Stimulated activated CD8-positive, alpha-beta memory T cell treated with anti-CD3 and anti-CD28 coated beads, Interleukin-7, amount 100 ng/mL, for 48 hours (primary cell): ENCODE results near the gene ARHGAP30.
"Not testable (repeated sequence)": the region's sequence is repeated elsewhere in the genome, so short reads cannot be mapped to it uniquely, and the experiment has no call there.

Source experiments
- DNase-seq, 2 donors: peaks; one replicate each; pipeline ENCODE4 v3.0.0-alpha.2; 2020; ENCODE audit warnings: low read depth in 1 of 2; ENCODE audit errors: extremely low read depth in 1 of 2

Gene ARHGAP30

DNA sequence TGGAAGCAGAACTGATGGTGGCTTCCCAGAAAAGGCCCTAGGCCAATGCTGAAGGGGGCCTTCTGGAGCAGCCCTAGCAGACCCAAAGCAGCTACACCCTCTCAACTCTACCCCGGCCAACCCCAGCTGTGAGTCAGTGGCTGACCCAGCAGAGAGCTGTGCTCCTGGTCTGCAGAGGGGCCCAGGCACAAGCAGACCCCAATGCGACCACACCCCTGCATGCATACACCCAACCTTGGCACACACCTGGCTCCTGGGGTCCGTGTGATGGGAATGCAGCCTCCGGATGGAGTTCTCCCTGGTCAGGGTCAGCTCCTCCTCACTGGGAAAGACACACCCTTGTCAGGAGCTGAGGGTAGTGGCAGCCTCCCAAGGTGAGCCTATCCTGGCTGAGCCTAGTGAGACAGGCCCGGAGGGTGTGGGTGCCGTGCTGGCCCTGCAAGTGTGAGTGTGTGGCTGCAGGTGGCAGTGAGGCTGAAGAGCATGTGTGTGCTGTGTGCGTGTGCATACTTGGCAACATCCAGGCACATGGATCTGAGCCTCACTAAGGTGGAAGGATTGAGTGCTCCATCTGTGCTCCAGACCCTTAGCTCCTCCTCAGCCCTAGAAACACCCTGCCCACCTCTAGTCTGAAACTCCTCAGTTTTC, 3.9 kb upstream of the ARHGAP30 start:
- DNase-seq: no peak

DNA sequence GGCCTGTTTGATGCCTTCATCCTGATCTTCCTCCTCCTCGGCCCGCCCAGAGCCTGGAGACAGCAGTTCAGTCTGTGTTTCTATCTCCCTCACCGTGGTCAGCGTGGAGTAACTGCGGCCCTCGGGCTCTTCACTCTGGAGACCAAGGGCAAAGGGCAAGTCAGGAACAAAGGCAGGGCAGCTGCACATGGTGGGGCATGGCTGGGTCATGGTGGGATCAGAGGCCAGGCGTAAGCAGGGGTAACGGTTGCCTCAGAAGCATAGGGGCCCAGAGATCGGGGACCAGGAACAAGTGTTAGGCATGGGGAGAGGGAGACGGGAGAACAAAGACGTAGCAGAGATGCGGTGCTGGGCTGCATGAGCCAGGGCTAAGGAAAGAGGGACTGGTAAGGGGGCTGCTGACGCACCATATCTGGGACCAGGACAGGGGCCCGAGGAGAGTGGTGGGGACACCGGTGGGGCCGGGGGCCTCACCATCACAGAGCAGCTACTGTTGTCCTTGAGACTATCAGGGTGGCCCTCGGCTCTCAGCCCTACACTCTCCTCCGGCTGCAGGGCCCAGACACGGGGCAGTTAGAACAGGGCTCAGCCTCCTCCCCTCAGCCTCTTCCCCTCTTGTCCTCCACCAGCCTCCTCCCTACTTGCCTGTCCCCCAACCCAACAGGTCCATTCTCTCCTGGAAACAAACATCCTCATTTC, 3.2 kb upstream of the ARHGAP30 start:
- DNase-seq: no peak

DNA sequence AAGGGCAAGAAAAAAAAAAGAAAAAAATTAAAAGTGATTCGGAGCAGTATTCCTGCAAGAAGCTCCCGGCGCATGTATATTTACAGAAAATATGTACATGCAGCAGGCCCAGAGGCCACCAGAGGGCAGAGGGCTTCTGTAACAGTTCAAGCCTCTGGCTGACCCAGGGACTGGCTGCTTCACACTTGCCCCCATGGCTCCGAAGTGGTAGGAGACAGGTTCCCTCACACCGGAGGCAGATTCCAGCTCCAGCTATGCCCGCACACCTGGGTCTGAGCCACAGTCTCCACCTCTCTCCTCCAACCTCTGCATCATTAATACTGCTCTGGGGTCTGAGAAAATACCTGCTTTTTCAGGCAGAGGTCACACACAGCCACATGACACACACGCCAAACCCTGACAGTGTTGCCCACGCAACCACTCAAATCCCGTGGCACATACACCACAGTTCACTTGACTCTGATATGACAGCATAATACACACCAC, 2.2 kb upstream of the ARHGAP30 start:
- DNase-seq: peak in 1 of 2 donors; percentile 40

DNA sequence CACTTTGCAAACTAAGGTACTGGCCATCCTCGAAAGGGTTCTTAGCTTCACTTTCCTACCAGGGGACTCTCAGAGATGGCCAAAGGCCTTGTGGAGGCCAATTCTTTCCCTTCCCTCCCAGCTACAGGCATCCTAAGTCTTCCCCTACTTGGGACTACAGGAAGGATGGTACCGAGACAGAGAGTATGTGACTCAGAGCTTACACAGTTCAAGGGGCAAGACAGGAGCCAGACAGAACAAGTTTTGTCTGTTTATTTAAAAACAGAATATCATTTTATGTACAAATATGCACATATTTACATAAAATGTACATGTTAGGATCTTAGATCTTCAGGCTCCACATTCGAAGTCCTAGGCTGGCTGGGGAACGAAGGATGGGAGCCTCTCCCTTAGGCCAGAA, 1.1 kb upstream of the ARHGAP30 start:
- no peak for DNase-seq

DNA sequence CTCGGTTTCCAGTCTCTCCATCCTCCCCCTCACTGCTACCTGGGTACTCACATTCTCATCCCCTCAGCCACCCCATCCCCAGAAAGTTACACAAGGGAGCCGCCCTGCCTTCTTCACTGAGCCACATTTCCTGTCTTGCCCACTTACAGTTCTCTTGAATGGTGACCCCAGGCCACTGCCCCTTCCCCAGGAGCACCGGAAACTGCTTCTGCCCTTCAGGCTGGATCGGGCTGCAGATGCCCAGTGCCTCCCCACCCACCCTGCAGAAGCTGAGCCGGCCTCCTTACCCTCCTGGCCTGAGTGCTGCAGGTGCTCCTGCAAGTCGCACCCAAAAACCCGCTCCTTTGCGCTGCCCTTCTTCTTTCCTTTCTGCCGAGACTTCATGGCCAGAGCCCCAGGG, 450 bp downstream of the ARHGAP30 start:
- DNase-seq: no peak

DNA sequence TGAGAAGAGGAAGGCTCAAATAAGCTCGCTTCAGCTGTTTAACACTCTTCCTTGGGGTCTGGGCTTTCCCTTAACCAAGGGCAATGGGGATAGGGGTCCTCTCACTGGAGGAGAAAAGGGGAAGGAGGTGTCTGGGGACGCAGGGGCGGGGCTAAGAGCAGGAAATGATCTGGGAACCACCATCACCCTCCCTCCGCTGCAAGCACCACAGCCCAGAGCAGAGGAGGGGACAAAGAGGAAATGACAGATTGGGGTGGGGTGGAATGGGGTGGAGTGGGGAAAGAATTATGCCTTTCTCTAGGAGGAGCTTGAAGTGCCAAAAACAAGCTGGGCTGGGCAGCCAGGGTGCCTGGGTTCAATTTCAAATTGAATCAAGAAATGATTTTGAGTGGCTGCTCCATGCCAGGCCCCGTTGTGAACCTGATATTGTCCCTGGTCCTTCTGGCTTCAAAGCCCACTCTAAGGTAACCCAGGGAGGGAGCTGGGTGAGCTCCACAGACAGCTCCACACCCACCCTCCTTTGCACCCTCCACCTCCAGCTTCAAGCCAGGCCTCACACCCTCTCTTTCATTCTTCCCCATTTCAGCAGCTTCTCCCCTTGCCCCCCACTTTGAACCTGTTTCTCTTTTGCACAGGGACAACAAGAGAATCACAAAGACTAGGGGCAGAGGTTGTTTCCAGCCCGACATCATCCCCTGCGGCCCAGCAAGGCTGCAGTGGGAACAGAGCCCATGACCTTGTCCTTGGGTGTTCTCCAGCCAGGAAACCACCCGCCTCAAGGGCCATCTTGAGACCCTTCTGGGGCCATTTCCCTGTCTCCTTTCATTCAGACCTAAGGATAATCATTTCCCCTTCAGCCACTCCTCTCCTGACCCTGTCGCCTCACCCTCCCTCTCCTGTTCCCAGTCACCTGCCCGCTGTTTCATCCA, 1.1 kb downstream of the ARHGAP30 start:
- DNase-seq: peak; percentile 65 to 83

DNA sequence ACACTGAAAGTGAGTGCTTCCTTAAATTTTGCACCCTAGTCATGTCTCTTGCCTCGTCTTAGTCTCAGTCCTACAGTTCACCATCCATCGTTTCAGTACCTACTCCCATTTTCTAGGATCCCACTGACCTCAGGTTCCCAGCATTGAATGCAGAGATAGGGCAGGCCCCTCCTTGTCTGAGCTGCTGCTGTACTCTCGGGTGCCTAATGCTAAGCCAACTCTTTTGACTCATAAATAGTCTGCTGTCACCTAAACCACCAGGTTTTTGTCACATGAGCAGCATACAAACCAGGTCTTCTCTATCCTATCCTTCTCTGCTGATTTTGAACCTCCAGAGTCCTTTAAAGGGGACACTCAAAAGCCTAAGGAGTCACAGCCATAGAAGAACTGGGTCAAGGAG, 3.0 kb downstream of the ARHGAP30 start:
- no peak for DNase-seq

DNA sequence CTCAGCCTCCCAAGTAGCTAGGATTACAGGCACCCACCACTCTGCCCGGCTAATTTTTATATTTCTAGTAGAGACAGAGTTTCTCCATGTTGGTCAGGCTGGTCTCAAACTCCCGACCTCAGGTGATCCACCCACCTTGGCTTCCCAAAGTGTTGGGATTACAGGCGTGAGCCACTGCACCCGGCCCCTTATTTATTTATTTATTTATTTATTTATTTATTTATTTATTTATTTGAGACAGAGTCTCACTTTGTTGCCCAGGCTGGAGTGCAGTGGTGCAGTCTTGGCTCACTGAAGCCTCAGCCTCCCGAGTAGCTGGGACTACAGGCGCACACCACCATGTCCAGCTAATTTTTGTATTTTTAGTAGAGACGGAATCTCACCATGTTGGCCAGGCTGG, 4.0 kb downstream of the ARHGAP30 start:
- not testable (repeated sequence) for DNase-seq

DNA sequence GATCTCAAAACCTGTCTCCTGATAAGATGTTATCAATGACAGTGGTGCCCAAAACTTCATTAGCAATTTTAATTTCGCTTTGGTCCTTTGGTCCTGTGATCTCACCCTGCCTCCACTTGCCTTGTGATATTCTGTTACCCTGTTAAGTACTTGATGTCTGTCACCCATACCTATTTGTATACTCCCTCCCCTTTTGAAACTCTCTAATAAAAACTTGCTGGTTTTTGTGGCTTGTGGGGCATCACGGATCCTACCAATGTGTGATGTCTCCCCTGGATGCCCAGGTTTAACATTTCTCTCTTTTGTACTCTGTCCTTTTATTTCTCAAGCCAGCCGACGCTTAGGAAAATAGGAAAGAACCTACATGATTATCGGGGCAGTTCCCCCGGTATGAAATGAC, 5.8 kb downstream of the ARHGAP30 start:
- not testable (repeated sequence) for DNase-seq

DNA sequence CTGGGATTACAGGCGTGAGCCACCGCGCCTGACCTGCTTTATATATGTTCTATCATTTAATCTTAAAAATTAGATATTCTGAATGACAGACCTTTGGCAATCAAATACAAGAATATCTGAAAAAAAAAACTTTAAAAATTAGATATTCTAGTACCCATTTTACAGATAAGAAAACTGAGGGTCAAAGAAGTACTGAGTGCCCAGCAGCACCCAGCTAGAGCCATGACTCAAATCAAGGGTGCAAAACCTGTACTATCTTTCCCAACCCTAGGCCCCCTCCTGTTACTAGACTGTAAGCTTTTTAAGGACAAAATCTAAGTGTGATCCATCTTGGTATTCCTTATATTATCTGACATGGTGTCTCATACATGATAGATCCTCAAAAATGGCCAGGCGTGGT, 8.3 kb downstream of the ARHGAP30 start:
- DNase-seq: no peak

DNA sequence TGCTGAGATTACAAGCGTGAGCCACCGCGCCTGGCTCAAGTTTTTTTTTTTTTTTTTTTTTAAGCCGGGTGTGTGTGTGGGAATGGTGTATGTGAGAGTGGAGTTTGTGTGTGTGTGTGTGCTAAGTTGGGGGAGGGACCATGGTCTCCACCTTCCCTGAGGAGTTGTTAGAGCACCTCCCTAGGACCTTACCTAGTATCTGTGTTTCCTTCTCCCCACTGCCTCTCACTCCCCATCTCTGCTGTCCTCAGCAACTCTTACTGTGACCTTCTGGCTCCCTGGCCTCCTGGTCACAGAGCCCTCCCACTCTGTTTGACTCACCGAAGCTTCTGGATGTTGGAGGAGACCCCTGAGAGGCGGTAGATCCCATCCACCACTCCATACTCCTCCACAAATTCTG, 10.4 kb downstream of the ARHGAP30 start:
- DNase-seq: no peak

DNA sequence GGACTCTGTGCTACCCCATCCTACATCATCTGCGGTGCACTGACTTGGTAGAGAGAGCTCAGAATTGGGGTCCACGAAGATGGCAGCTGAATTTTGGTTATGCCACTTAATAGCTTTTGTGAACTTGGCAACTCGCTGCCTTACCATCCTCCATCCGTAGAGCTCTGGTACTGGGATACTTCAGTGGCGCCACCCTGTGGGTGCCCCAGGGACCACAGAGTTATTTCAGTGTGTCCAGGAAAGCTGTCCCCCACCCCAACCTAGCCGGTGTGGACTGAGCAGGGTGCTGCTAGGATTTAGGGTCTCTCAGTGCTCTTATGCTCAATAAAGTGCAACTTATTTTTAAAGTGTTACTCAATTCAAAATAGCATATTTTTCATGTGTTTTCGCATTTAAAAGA, 14.9 kb downstream of the ARHGAP30 start:
- DNase-seq: no peak

DNA sequence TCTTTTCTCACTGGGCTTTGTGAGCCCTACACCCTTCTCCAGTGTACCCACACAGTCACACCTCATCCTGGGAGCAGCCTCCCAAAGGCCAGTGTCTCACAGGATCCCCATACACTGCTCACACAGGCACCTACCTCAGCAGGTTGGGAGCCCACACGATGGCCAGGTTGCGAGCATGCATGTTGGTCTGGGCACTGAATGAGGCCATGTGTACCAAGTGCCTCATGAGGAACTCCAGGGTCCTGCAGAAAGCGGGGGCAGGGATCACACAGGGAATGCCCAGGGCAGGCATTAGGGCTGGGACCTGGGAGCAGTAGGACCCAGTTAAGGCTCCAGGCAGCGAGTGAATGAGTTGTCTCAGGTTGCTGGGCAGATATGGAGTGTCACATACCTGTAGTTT, 15.5 kb downstream of the ARHGAP30 start:
- no peak for DNase-seq

DNA sequence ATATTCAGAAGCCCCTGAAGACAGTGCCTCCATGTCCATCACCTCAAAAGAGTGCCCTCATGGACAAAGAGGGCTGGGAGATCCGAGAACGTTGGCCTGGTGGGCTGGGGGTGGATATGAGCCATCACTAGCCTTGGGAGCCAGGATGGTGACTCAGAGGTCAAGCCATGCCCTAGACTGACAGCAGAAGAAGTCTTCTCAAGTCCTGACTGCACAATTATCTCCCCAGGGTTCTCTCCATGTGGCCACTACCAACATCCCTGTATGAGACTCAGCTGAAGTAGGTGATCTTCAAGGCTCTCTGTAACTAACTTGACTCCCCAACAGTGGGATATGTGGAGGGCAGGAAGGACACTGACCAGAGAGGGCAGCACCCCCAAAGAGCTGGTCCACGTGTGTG, 16.8 kb downstream of the ARHGAP30 start:
- no peak for DNase-seq

DNA sequence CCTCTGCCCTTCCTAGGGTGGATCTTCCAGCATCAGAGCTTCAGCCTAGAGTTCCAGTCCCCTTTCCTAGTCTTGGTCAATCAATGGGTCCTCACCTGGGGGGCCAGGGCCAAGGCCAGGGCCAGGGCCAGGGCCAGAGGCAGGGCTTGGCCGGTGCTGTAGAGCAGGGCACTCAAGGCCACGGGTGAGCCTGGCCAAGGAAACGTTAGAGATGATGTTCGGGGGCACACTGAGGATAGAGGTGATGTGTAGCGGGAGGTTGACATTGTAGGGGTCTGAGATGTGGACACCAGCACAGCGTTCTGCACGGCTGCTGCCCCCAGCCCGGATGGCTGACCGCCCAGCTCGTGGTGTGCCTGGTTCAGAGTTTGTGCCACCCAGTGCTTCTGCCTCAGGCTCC, 18.5 kb downstream of the ARHGAP30 start:
- no peak for DNase-seq

DNA sequence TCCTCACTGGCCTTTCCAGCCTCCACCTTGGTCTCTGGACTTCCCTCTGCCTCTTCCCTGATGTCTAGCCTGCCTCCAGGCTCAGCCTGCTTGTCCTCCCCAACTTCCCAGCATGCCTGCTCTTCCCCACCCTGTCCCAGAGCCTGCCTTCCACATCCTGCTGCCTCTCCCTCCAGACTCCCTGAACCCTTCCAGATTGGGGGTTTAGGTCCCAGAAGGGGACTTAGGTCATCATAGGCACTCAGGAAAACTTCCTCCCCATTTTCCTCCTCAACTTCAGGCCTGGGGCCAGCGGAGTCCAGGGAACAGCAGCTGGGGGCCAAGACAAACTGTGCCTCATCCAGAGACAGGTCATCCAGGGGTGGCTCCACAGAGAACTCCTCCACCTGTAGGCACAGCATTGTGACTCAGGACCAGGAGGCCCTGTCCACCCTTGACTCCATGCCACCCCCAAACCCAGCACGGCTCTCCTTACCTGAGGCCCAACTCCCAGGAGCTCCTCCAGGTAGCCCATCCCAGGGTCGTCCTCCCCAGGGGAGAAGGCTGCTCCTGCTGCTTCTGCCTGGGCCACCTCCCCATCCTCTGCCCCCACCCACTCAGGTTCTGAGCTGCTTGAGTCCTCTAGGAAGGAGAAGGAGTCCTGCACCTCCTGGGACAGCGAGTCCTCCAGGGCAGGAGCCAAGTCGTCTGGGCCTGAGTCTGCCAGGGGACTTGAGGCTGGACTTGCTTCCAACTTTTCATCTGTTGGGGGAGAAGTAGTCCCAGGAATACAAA, 20.6 kb downstream of the ARHGAP30 start:
- no peak for DNase-seq

DNA sequence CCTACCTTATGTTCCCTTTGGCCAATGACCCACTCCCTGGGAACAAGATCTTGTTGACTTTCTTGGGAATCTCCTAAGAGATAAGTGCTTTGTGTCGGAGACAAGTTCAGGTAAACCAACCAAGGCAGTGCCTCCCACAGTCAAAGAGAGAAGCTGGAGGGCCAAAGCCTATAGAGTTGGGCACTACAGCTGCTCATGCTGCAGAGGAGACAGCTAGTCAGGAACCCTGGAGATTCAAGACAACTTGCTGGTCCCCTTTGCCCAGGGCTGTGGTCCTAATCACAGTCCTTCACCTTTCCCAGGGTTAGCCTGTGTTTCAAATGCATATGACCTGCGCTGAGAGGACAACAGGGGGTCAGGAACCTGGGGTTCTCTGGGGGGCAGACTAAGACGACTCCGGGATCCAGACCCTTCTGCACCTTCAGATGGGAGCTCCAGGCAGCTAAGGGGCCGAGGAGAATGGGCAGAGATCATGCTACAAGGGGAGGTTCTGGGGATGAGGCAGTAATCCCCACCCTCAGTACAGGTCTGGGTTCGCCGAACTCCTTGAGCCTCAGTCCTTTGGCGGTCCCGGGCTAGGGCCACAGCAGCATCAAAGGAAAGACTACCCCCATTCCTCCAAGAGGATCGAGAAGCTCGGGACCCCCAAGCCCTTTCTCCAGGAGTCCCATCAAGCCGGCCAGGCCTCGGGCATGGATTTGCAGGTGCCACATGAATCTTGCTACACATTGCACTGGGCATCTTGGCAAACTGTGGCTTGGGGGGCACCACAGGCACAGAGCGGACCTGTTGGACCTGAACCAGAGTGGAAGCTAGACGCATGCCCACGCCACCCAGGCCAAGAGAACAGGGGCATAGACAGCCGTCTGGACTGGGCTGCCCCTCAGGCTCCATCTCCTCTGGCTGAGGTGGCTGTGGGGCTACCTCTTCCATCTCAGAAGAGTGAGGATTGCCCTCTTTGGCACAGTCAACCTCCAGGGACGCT, 22.0 kb downstream of the ARHGAP30 start:
- no peak for DNase-seq

DNA sequence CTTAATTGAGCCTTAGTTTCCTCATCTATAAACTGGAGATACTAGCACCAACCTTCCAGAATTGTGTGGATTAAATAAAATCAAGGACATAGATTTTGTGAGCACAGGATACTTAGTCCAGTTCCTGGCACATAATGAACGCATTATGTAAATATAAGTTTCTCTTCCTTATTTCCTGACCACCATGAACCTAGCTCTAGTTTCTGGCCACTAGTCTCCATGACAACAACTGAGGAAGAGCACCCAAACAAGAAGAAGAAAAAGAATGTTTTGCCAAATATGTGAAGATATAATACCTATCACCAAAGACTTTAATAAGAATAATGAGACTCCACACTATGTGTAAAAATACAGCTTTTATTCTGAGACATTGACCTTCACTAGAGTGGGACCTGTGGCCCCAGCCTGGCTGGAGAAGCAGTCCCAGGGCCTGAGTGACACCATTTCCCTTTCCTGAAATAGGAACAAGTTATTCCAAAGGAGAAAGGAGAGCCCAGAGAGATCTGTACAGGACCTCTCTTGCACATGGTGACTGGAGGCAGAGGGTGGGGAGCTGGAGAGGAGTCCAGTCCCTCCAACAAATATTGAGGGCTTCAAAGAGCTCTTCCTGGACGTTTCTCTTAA, 23.0 kb downstream of the ARHGAP30 start:
- DNase-seq: no peak
